Measurements from ENCODE around the gene SLC25A19.

DNA sequence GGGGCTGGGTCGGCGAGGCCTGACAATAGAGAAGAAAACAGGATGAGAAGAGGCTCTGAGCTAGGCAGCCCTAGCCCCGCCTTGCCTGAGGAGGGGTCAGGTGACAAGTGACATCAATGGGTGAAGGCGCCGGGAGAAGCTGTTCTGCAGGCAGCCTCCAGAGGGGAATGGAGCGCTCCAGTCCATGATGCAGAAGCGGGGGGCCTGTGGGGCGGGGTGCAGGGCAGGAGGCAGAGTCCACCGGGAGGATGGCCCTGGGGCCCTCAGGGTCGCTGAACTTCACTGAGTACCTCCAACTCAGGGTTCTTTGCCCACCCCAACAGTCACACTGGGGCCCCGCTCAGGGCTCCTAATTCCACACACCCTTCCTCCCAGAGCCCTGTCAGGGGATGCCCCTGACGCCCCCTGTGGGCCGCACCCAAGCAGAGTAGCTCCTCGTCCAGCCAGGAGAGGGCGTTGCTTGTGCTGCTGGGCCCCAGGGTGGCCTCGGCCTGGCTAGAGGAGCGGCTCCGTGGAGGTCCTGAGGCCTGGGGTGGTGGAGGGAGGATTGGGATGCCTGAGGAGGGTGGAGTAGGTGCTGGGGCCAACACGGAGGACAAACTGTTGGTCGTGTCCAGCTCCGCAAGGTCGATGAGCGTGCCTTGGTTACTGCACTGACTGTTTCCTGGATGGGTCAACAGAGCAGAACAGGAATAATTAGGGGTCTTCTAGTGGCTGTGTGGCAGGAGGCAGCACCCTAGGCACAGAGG lies 48.7 kb downstream of the SLC25A19 start:
- TF ChIP-seq ASH1L (IDR thresholded peaks at IDR 0.05; ENCODE audit: borderline replicate concordance, low read depth, partially characterized antibody) (no peak), NFIC (IDR thresholded peaks at IDR 0.05) (no peak), POLR2AphosphoS5 (IDR thresholded peaks at IDR 0.05; ENCODE audit: control insufficient read depth, insufficient read depth, low read depth, low read length) (peak; percentile 32; the same call in 1 of the 2 replicates), HNRNPL (IDR thresholded peaks at IDR 0.05; ENCODE audit: low read depth, low read length) (no peak), NCOA1 (IDR thresholded peaks at IDR 0.05; ENCODE audit: low read depth) (no peak), CTCF (IDR thresholded peaks at IDR 0.05 in 2 of 3, conservative IDR thresholded peaks at IDR 0.05 in 1 of 3; ENCODE audit: insufficient read depth in 2 of 3, low read depth in 1 of 3, low read length in 3 of 3) (peak; percentile 99 to 100 (median 99)), FOXM1 (IDR thresholded peaks at IDR 0.05; ENCODE audit: low read depth) (no peak), FOXM1 (CRISPR knock-in tag; IDR thresholded peaks at IDR 0.05; ENCODE audit: low read depth) (no peak), ZNF589 (CRISPR knock-in tag; IDR thresholded peaks at IDR 0.05; ENCODE audit: low read depth) (no peak), RBM39 (optimal IDR thresholded peaks at IDR 0.05; ENCODE audit: low read depth, low read length) (peak; percentile 60), RAD21 (CRISPR knock-in tag; conservative IDR thresholded peaks at IDR 0.05 in 1 of 2, IDR thresholded peaks at IDR 0.05 in 1 of 2) (peak; percentile 43 to 93)
- TF ChIP-seq, protein P1, sequence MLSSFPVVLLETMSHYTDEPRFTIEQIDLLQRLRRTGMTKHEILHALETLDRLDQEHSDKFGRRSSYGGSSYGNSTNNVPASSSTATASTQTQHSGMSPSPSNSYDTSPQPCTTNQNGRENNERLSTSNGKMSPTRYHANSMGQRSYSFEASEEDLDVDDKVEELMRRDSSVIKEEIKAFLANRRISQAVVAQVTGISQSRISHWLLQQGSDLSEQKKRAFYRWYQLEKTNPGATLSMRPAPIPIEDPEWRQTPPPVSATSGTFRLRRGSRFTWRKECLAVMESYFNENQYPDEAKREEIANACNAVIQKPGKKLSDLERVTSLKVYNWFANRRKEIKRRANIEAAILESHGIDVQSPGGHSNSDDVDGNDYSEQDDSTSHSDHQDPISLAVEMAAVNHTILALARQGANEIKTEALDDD (IDR thresholded peaks at IDR 0.05): no peak
- TF ChIP-seq, protein P2, sequence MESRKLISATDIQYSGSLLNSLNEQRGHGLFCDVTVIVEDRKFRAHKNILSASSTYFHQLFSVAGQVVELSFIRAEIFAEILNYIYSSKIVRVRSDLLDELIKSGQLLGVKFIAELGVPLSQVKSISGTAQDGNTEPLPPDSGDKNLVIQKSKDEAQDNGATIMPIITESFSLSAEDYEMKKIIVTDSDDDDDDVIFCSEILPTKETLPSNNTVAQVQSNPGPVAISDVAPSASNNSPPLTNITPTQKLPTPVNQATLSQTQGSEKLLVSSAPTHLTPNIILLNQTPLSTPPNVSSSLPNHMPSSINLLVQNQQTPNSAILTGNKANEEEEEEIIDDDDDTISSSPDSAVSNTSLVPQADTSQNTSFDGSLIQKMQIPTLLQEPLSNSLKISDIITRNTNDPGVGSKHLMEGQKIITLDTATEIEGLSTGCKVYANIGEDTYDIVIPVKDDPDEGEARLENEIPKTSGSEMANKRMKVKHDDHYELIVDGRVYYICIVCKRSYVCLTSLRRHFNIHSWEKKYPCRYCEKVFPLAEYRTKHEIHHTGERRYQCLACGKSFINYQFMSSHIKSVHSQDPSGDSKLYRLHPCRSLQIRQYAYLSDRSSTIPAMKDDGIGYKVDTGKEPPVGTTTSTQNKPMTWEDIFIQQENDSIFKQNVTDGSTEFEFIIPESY (CRISPR knock-in tag; IDR thresholded peaks at IDR 0.05): peak; percentile 79
- TF ChIP-seq, protein P3, sequence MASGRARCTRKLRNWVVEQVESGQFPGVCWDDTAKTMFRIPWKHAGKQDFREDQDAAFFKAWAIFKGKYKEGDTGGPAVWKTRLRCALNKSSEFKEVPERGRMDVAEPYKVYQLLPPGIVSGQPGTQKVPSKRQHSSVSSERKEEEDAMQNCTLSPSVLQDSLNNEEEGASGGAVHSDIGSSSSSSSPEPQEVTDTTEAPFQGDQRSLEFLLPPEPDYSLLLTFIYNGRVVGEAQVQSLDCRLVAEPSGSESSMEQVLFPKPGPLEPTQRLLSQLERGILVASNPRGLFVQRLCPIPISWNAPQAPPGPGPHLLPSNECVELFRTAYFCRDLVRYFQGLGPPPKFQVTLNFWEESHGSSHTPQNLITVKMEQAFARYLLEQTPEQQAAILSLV (tag; IDR thresholded peaks at IDR 0.05): no peak
